ENCODE measurements around the gene ANKRD27. TPM values are rescaled to one million over a fixed set of nuclear protein-coding genes. Genes with fewer than 3 reads are reported as not detected.
A peak's percentile ranks its signal among the peaks of the same experiment; 100 is the strongest.

Gene ANKRD27
- total and polyA plus RNA-seq, 8 donors = 8.8 to 61.7 (median 23.3) TPM

DNA sequence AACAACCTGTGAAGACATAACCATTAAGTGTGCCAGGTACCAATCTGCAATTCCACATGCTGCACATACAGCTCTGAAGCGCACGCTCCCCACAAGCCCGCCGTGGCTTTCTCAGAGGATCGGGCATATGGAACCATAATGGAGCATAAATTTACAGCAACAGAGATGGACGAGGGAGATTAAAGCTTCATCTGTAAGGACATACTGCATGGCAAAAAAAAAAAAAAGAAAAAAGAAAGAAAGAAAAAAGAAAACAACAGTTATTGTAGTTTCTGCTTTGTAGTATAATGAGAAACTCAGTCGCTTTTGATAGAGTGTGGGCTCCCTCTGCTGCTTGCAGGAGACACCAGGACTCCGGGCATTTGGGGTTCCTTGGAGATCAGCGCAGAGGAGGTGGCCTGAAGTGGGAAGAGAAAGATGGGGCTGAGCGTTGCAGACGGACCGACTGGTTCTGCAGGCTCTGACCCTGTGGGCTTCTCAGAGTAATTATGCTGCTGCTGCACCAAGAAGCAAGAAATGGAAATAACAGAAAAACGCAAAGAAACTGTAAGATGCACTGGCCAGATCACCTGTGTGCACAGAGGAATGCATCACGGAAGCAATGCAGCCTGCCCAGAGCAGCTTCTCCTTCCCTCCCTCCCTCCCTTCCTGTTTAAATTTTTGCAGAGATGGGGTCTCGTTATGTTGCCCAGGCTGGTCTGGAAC lies 104.7 kb downstream of the ANKRD27 start:
- no peak overlapping the region for H3K4me3 ChIP-seq
- TF ChIP-seq EP300 (IDR thresholded peaks at IDR 0.05) (no peak), POLR2AphosphoS5 (IDR thresholded peaks at IDR 0.05) (no peak), POLR2A (IDR thresholded peaks at IDR 0.05) (no peak)
- TF ChIP-seq, protein P1, sequence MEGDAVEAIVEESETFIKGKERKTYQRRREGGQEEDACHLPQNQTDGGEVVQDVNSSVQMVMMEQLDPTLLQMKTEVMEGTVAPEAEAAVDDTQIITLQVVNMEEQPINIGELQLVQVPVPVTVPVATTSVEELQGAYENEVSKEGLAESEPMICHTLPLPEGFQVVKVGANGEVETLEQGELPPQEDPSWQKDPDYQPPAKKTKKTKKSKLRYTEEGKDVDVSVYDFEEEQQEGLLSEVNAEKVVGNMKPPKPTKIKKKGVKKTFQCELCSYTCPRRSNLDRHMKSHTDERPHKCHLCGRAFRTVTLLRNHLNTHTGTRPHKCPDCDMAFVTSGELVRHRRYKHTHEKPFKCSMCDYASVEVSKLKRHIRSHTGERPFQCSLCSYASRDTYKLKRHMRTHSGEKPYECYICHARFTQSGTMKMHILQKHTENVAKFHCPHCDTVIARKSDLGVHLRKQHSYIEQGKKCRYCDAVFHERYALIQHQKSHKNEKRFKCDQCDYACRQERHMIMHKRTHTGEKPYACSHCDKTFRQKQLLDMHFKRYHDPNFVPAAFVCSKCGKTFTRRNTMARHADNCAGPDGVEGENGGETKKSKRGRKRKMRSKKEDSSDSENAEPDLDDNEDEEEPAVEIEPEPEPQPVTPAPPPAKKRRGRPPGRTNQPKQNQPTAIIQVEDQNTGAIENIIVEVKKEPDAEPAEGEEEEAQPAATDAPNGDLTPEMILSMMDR (IDR thresholded peaks at IDR 0.05) = peak in 5 of 7 experiments; percentile 9 to 55 (median 45)
- 32 to 35% (median 33%) methylated on average over 15 of the region's 15 CpGs for WGBS, 5 donors

DNA sequence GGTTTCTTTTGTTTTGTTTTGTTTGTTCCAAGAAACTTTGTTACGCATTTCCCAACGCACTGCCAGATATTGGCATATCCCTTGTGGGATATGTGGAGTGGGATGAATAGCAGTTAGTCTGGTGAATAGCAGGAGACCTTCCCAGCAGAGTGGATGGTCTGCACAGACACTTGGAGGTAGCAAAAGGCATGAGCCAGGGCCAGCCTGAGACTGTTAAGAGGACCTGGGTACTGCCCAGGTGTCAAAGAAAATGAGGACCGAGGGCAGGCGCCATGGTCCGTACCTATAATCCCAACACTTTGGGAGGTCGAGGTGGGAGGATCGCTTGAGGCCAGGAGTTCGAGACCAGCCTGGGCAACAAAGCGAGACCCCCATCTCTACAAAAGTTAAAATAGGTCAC lies 107.5 kb downstream of the ANKRD27 start:
- Histone ChIP-seq H3K36me3 (no peaks in the 10 kb centered on the region), H3K9me3 (no peaks in the 10 kb centered on the region), H3K4me1 (no peaks in the 10 kb centered on the region), H3K4me3 (no peak overlapping the region), H3K27ac (no peak overlapping the region), H3K27me3 (peaks cover 0 to 37% (median 4%) of the 10 kb centered on the region in 3 donors)
- intact Hi-C loops (cut with DNase I; ENCODE audit: low total_unique reads) = loop anchor here (10.0 kb wide), 1 partner anchor 273 kb away; no protein-coding TSS in a partner anchor
- 90 to 94% (median 93%) methylated on average over 9 of the region's 9 CpGs for WGBS, 5 donors
- no peak for DNase-seq
- TF ChIP-seq POLR2AphosphoS5 (IDR thresholded peaks at IDR 0.05) (no peak), EP300 (IDR thresholded peaks at IDR 0.05) (no peak), POLR2A (IDR thresholded peaks at IDR 0.05) (no peak)
- TF ChIP-seq, protein P1 (IDR thresholded peaks at IDR 0.05) = no peak

More for the DNA sequence above, 104.7 kb downstream of the ANKRD27 start:
- Histone ChIP-seq H3K36me3 (no peaks in the 10 kb centered on the region), H3K27ac (no peak overlapping the region), H3K9me3 (no peaks in the 10 kb centered on the region), H3K27me3 (peaks cover 0 to 37% (median 4%) of the 10 kb centered on the region in 3 donors), H3K4me1 (no peaks in the 10 kb centered on the region)
- peak; percentile 48 to 82 for DNase-seq
- intact Hi-C loops (cut with DNase I; ENCODE audit: low total_unique reads) = no loop called here

DNA sequence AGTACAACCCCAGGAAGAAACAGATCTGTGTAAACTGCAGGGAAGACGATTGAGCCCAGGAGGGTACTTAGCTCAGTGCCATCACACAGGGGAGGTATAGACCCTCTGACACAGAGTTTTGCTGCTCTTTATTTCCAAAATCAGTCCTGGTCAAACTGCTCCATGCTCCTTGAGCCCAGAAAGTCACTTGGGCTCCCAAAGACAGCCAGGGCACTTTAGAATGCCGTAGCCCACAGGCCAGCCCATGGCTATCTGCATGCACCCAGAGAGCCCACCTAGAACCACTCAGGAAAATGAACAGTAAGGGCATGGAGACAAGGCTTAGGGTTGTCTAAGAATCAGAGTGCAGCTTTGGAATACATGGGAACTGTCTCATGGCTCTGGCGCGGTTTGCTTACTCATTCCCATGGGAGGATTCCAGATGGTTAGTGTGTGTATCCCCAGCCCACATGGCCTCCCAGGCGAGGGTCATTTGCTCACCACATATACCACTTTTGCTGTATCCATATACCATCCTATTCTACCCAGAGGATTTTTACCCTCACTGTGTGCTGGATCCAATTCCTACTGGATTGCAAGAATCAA lies 108.6 kb downstream of the ANKRD27 start:
- TF ChIP-seq, protein P1 (IDR thresholded peaks at IDR 0.05) = no peak
- TF ChIP-seq POLR2AphosphoS5 (IDR thresholded peaks at IDR 0.05) (no peak), POLR2A (IDR thresholded peaks at IDR 0.05) (no peak), EP300 (IDR thresholded peaks at IDR 0.05) (no peak)
- intact Hi-C loops (cut with DNase I; ENCODE audit: low total_unique reads) = loop anchor here (10.0 kb wide), 1 partner anchor 272 kb away; no protein-coding TSS in a partner anchor
- no peak overlapping the region for H3K4me3 ChIP-seq
- no peaks in the 10 kb centered on the region for H3K9me3 ChIP-seq
- DNase-seq = no peak
- peaks cover 0 to 37% (median 4%) of the 10 kb centered on the region in 3 donors for H3K27me3 ChIP-seq
- no peaks in the 10 kb centered on the region for H3K4me1 ChIP-seq
- no peaks in the 10 kb centered on the region for H3K36me3 ChIP-seq
- no peak overlapping the region for H3K27ac ChIP-seq
- WGBS, 5 donors = 70 to 80% (median 78%) methylated on average over 5 of the region's 5 CpGs

DNA sequence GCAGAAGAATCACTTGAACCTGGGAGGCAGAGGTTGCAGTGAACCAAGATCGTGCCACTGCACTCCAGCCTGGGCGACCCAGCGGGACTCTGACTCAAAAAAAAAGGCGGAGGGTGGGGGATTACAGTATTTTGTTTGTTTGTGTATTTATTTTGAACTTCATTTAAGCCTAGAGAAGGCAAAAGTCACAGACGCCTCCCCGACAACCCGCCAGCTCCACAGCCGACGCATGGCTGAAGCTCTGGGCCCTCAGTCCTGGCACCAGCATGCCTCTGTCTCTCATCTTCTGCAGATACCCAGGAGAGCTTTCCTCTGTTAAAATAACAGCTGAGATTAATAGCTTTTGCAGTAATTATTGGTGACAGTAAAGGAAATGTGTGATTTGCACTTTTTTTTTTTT lies 111.2 kb downstream of the ANKRD27 start:
- Histone ChIP-seq H3K4me1 (no peaks in the 10 kb centered on the region), H3K27ac (no peak overlapping the region), H3K4me3 (no peak overlapping the region), H3K9me3 (no peaks in the 10 kb centered on the region), H3K27me3 (peaks cover 0 to 20% (median 4%) of the 10 kb centered on the region in 3 donors), H3K36me3 (no peaks in the 10 kb centered on the region)
- TF ChIP-seq, protein P1 (IDR thresholded peaks at IDR 0.05) = no peak
- no peak for TF ChIP-seq POLR2AphosphoS5 (IDR thresholded peaks at IDR 0.05)
- no peak for TF ChIP-seq POLR2A (IDR thresholded peaks at IDR 0.05)
- no peak for TF ChIP-seq EP300 (IDR thresholded peaks at IDR 0.05)
- DNase-seq = no peak
- WGBS, 5 donors = 89 to 93% (median 90%) methylated on average over 9 of the region's 9 CpGs
- intact Hi-C loops (cut with DNase I; ENCODE audit: low total_unique reads) = loop anchor here (10.0 kb wide), 1 partner anchor 269 kb away; no protein-coding TSS in a partner anchor
